HG02885 (cell line): ENCODE results near the gene HACD3.

Source experiments
- ATAC-seq: cut with Tn5 transposase; IDR thresholded peaks from one replicate; pipeline ENCODE4 v1.9.1; 2021; ENCODE audit warnings: mild to moderate bottlenecking; ENCODE audit not compliant: unreplicated experiment, poor library complexity

The HACD3 gene, protein sequence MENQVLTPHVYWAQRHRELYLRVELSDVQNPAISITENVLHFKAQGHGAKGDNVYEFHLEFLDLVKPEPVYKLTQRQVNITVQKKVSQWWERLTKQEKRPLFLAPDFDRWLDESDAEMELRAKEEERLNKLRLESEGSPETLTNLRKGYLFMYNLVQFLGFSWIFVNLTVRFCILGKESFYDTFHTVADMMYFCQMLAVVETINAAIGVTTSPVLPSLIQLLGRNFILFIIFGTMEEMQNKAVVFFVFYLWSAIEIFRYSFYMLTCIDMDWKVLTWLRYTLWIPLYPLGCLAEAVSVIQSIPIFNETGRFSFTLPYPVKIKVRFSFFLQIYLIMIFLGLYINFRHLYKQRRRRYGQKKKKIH

DNA sequence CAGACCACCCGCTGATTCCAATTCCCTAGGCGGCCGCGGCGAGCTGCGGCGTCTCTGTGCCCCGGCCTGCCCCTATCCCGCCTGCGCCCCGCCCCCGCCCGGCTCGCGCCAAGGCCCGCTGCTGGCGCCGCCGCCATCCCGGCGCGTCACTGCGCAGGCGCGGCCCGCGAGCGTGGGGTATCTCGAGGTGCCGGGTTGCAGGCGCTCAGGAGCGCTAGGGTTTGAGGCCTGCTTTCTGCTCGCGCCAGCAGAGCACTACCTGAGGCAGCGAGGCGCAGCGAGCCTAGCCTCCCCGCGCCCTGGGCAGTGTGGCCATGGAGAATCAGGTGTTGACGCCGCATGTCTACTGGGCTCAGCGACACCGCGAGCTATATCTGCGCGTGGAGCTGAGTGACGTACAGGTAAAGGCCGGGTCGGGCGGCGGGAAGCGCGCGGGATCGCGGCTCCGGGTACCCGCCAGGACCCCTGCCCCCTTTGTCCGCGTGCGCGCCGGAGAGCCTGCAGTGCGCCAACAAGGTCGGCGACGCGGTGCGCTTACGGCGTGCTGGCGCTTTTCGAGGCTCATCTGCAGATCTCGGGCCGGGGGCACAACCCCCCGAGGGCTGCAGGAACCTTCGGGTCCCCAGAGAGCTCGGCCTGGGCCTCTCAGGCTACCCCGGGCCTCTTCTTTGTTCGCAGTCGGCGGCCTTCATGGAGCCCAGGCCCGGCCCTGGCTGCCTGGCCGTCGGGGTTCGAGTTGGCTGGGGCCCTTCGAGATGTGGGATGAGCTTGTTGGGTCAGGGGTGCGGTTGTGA, at the start of gene HACD3:
TSS of gene HACD3 (plus strand) at position 146 of the 794 bp plus-strand sequence. CDS start at position 315, 169 bp downstream.
- ATAC-seq = peak; percentile 76

GRCh38 chr15:65484876-65485275, 45.4 kb upstream of the HACD3 start:
- ATAC-seq = no peak

DNA sequence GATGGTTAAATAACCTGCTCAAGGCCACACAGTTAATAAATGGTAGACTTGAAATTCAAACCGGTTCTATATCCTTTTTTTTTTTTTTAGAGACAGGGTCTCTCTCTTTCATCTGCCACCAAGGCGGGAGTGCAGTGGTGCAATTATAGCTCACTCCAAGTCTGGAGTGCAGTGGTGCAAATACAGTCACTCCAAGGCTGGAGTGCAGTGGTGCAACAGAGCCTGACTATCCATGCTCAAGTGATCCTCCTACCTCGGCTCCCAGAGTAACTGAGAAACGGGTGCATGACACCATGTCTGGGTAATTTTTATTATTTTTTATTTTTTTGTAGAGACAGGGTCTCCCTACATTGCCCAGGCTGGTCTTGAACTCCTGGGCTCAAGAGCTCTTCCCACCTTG, 36.2 kb upstream of the HACD3 start:
- no peak for ATAC-seq

GRCh38 chr15:65509321-65509720, 20.9 kb upstream of the HACD3 start:
- no peak for ATAC-seq

DNA sequence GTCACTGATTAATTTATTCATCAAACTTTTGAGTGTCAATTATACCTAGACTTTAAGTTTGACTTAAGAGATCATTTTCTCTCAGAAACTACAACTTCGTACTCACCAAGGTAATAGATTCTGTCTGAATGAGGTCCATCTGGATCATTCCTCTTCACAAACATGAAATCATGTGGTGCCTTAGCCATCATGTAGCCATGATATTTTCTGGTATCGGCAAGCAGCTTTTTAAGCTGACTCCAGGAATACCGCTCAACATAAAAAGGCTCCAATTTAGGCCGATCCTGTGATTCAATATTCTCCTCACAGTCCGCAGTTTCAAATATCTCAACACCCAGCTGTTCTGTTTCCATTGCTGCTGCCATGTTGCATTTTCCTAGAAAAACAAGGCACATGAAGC, 18.1 kb upstream of the HACD3 start:
- no peak for ATAC-seq

- ATAC-seq = no peak
These were observed 17.4 kb upstream of the HACD3 start for GRCh38 chr15:65512807-65513416.

- ATAC-seq = peak; percentile 95
These were observed 13.0 kb upstream of the HACD3 start, which contains the start of gene DPP8 for GRCh38 chr15:65516997-65517865. TSS of gene DPP8 (minus strand) at chr15:65517689. CDS start at chr15:65512553, 5,136 bp downstream.

- ATAC-seq = peak; percentile 21
These were observed 12.4 kb upstream of the HACD3 start for GRCh38 chr15:65517866-65518207.

DNA sequence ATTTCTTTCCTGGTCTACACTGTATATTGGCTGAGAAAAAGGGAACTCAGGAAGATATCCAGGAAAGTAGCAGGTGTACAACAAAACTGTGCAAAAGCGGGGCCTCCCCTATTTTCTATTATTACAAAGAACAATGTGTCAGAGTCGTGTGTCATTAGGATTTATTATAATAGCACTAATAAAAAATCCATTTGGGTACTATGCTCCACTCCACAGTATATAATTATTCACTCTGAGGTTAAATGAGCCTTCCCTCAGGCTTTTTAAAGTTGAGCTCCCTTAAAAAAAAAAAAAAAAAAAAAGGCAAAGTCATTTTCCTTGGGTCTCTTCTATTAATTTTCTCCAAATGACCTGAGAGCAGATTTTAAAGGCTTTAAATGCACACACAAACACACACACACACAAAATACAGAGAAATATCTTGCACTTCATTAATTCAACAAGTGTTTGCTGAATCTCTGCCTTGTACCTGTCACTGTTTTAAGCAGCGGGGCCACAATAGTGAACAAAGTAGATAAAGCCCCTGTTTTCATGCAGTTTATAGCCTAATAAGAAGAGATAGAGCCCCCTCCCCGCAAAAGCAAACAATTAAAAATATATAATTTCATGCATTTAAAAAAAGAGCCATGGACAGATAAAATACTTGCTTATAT, 11.5 kb upstream of the HACD3 start:
- ATAC-seq = no peak

- ATAC-seq = no peak
These were observed 8.9 kb upstream of the HACD3 start for GRCh38 chr15:65521350-65521749.

DNA sequence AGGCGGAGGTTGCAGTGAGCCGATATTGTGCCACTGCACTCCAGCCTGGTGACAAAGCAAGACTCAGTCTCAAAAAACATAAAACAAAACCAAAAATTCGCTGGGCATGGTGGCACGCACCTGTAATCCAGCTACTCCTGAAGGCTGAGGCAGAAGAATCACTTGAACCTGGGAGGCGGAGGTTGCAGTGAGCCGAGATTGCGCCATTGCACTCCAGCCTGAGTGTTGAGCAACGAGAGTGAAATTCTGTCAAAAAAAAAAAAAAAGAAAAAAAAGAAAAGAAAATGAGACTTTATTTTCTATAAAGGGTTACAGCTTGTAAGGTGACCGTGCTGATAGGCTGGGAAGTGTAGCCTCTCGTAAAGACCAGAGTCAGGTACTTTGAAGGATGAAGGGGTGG, 6.0 kb upstream of the HACD3 start:
- ATAC-seq = no peak

DNA sequence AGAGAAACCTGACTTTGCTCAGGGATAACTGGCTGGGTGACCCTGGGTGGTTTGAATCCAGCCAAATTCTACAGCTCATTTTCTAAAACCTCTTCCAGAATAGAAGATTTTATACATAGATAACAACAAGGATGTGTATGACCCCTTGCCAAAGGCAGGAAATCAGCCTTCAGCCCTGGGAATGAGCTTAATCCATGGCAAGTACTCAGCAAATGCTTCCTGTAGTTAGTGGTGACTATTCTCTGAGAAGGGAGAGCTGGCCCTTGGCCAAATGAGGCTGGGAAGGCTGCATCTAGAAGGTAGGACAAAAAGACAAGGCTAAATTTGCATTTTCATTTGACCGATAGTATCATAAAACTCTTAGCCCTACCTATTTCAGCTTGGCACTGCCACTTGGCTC, 4.6 kb upstream of the HACD3 start:
- ATAC-seq = no peak

- ATAC-seq = no peak
These were observed 1.7 kb upstream of the HACD3 start for GRCh38 chr15:65528461-65529060.

DNA sequence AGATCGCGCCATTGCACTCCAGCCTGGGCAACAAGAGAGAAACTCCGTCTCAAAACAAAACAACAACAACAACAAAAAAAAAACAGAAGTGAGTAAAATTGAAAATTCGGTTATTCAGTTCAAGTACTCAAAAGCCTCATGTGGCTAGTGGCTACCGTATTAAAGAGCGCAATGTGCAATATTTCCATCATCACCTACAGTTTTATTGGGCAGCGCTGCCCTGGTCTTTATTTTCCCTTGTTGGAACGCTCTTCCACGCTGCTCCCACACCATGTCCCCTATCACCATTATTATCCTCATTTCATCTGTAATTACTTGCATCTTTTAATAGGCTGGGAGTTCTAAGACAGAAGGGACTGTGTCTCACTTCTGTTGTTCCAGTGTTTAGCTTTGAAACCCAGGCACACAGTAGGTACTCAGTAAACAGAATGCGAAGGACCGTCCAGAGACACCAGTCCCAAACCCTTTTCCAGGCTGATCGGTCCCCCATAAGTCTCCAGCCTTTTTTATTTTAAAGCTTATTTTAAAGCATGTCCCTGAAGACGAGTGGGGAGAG, 423 bp upstream of the HACD3 start:
- ATAC-seq = no peak

- no peak for ATAC-seq
These were observed 2.4 kb downstream of the HACD3 start for GRCh38 chr15:65532738-65533051.

- no peak for ATAC-seq
These were observed 2.9 kb downstream of the HACD3 start for GRCh38 chr15:65533057-65533756.

GRCh38 chr15:65535192-65535591, 4.9 kb downstream of the HACD3 start:
- no peak for ATAC-seq

GRCh38 chr15:65540314-65540713, 10.1 kb downstream of the HACD3 start:
- ATAC-seq = no peak
